ENCODE results near the gene NYAP1.

The NYAP1 gene

GRCh38 chr7:100476101-100476780 lies 7.5 kb upstream of the NYAP1 start:
- H3K27ac ChIP-seq (ENCODE audit: extremely low read depth, low read depth, low read length) = no peak overlapping the region
- peaks cover 9% of the 10 kb centered on the region for H3K4me1 ChIP-seq (ENCODE audit: control insufficient read depth, insufficient read depth, low read length)
- POLR2A ChIA-PET = no interaction called here

GRCh38 chr7:100476903-100477870 lies 6.5 kb upstream of the NYAP1 start:
- no peak overlapping the region; the same call in 1 of the 2 replicates for H3K27ac ChIP-seq (ENCODE audit: extremely low read depth, low read depth, low read length)
- POLR2A ChIA-PET = interaction anchor here (0.6 to 3.2 kb wide), 4 partner anchors 68 to 239 kb away, joined by 3 to 32 read pairs (median 4); partner anchors contain the start of genes FBXO24 and LRCH4
- no peaks in the 10 kb centered on the region for H3K9me3 ChIP-seq (ENCODE audit: control insufficient read depth, insufficient read depth, low read depth, low read length)
- H3K36me3 ChIP-seq (ENCODE audit: control insufficient read depth in 2 of 2, insufficient read depth in 1 of 2, low read length in 2 of 2) = peaks cover 3 to 25% of the 10 kb centered on the region in 2 experiments; a peak in 2 of 3 replicates
- peak overlapping the region; percentile 84 for H3K4me3 ChIP-seq (ENCODE audit: low read depth, low read length)
- peaks cover 9% of the 10 kb centered on the region for H3K4me1 ChIP-seq (ENCODE audit: control insufficient read depth, insufficient read depth, low read length)
- CTCF ChIA-PET = interaction anchor here (0.5 to 2.9 kb wide), 8 partner anchors 8 to 315 kb away, joined by 3 to 24 read pairs (median 6); no protein-coding TSS in a partner anchor
- TF ChIP-seq ZNF221 (tag by site-specific recombination; IDR thresholded peaks at IDR 0.05; ENCODE audit: borderline replicate concordance) (no peak), SP3 (tag by site-specific recombination; IDR thresholded peaks at IDR 0.05) (no peak), MYNN (tag by site-specific recombination; IDR thresholded peaks at IDR 0.05; ENCODE audit: borderline replicate concordance) (no peak), ZNF561 (tag by site-specific recombination; IDR thresholded peaks at IDR 0.05; ENCODE audit: borderline replicate concordance) (no peak), KLF9 (tag by site-specific recombination; IDR thresholded peaks at IDR 0.05; ENCODE audit: low read depth) (peak; percentile 83), KLF1 (tag by site-specific recombination; IDR thresholded peaks at IDR 0.05) (peak; percentile 59), ZNF48 (tag by site-specific recombination; IDR thresholded peaks at IDR 0.05) (no peak), KLF17 (tag by site-specific recombination; IDR thresholded peaks at IDR 0.05) (peak; percentile 40; the same call in 1 of the 2 replicates), ZNF211 (tag by site-specific recombination; IDR thresholded peaks at IDR 0.05; ENCODE audit: low read depth) (no peak), HIC1 (tag by site-specific recombination; IDR thresholded peaks at IDR 0.05) (peak; percentile 49), ZNF114 (tag by site-specific recombination; IDR thresholded peaks at IDR 0.05) (no peak), ZNF266 (tag by site-specific recombination; IDR thresholded peaks at IDR 0.05; ENCODE audit: low read depth) (no peak), GLIS2 (tag by site-specific recombination; IDR thresholded peaks at IDR 0.05) (peak; percentile 84), ZFP3 (tag by site-specific recombination; IDR thresholded peaks at IDR 0.05; ENCODE audit: low read depth) (no peak), CTCF (tag by site-specific recombination; IDR thresholded peaks at IDR 0.05) (peak; percentile 67; the same call in 1 of the 2 replicates), ZNF335 (tag by site-specific recombination; conservative IDR thresholded peaks at IDR 0.05) (no peak), KLF7 (tag by site-specific recombination; IDR thresholded peaks at IDR 0.05; ENCODE audit: borderline replicate concordance) (0 out of 2 replicates have a peak, but pooled peaks have one; percentile 50), ZBTB1 (tag by site-specific recombination; IDR thresholded peaks at IDR 0.05) (no peak), ZNF19 (tag by site-specific recombination; IDR thresholded peaks at IDR 0.05; ENCODE audit: low read depth) (no peak), ZNF513 (tag by site-specific recombination; IDR thresholded peaks at IDR 0.05) (0 out of 2 replicates have a peak, but pooled peaks have one; percentile 9), ZNF664 (tag by site-specific recombination; IDR thresholded peaks at IDR 0.05) (no peak)

More at GRCh38 chr7:100476101-100476780, 7.5 kb upstream of the NYAP1 start:
- Histone ChIP-seq H3K4me3 (ENCODE audit: low read depth, low read length) (no peak overlapping the region), H3K9me3 (ENCODE audit: control insufficient read depth, insufficient read depth, low read depth, low read length) (no peaks in the 10 kb centered on the region), H3K36me3 (ENCODE audit: control insufficient read depth in 2 of 2, insufficient read depth in 1 of 2, low read length in 2 of 2) (peaks cover 3 to 25% of the 10 kb centered on the region in 2 experiments; a peak in 2 of 3 replicates)
- CTCF ChIA-PET = interaction anchor here (0.6 to 2.2 kb wide), 3 partner anchors 27 to 230 kb away, joined by 3 to 15 read pairs (median 4); partner anchors contain the start of gene POP7
- no peak for TF ChIP-seq ZNF146 (tag by site-specific recombination; IDR thresholded peaks at IDR 0.05)
- 0 out of 2 replicates have a peak, but pooled peaks have one; percentile 20 for TF ChIP-seq GLIS2 (tag by site-specific recombination; IDR thresholded peaks at IDR 0.05)
- peak; percentile 17; the same call in 1 of the 2 replicates for TF ChIP-seq IKZF3 (tag by site-specific recombination; IDR thresholded peaks at IDR 0.05)
